Measurements from ENCODE around the gene PA2G4. TPM values are rescaled to one million over a fixed set of nuclear protein-coding genes. Genes with fewer than 3 reads are reported as not detected.
A peak's percentile ranks its signal among the peaks of the same experiment; 100 is the strongest.

PA2G4 gene
- total RNA-seq, 1 donor from 2014 or later, result 230 TPM

- no peak for DNase-seq (ENCODE audit: low read depth)
- no peak overlapping the region for H3K4me3 ChIP-seq (ENCODE audit: low read depth, low read length)
- TF ChIP-seq CTCF (conservative IDR thresholded peaks at IDR 0.05; ENCODE audit: low read depth, low read length), result no peak
Observed at GRCh38 chr12:56101045-56101444, 3.3 kb upstream of the PA2G4 start.

GRCh38 chr12:56102683-56103065 is 1.7 kb upstream of the PA2G4 start:
- no peak overlapping the region for H3K4me3 ChIP-seq (ENCODE audit: low read depth, low read length)
- TF ChIP-seq CTCF (conservative IDR thresholded peaks at IDR 0.05; ENCODE audit: low read depth, low read length), result no peak
- no peak for DNase-seq (ENCODE audit: low read depth)

- no peak for DNase-seq (ENCODE audit: low read depth)
- H3K4me3 ChIP-seq (ENCODE audit: low read depth, low read length), result peak overlapping the region; percentile 86
- TF ChIP-seq CTCF (conservative IDR thresholded peaks at IDR 0.05; ENCODE audit: low read depth, low read length), result no peak
Observed at GRCh38 chr12:56103066-56103711, 1.2 kb upstream of the PA2G4 start.

- no peak for DNase-seq (ENCODE audit: low read depth)
- H3K4me3 ChIP-seq (ENCODE audit: low read depth, low read length), result peak overlapping the region; percentile 86
- no peak for TF ChIP-seq CTCF (conservative IDR thresholded peaks at IDR 0.05; ENCODE audit: low read depth, low read length)
Observed at GRCh38 chr12:56103823-56104108, 593 bp upstream of the PA2G4 start.

GRCh38 chr12:56104815-56105608 is 653 bp downstream of the PA2G4 start:
- no peak for DNase-seq (ENCODE audit: low read depth)
- peak overlapping the region; percentile 86 for H3K4me3 ChIP-seq (ENCODE audit: low read depth, low read length)
- no peak for TF ChIP-seq CTCF (conservative IDR thresholded peaks at IDR 0.05; ENCODE audit: low read depth, low read length)

- no peak for TF ChIP-seq CTCF (conservative IDR thresholded peaks at IDR 0.05; ENCODE audit: low read depth, low read length)
- peak overlapping the region; percentile 86 for H3K4me3 ChIP-seq (ENCODE audit: low read depth, low read length)
- DNase-seq (ENCODE audit: low read depth), result no peak
Observed at GRCh38 chr12:56105609-56105902, 1.2 kb downstream of the PA2G4 start.

GRCh38 chr12:56107242-56107641 is 2.9 kb downstream of the PA2G4 start:
- H3K4me3 ChIP-seq (ENCODE audit: low read depth, low read length), result no peak overlapping the region
- TF ChIP-seq CTCF (conservative IDR thresholded peaks at IDR 0.05; ENCODE audit: low read depth, low read length), result no peak
- DNase-seq (ENCODE audit: low read depth), result no peak
